Adrenal gland (tissue), 19 donors: Measurements from ENCODE around the gene PER3. TPM values are rescaled to one million over a fixed set of nuclear protein-coding genes. Genes with fewer than 3 reads are reported as not detected.

Experiments
- DNase-seq, 7 donors: peaks; one replicate each; pipeline ENCODE4 v3.0.0-alpha.2; 2019 to 2020
- H3K27ac ChIP-seq, 5 donors: fragments of 200-600 bp; sonication (generic) in 4 of 5; 1 replicate in 3 of 5; 2 replicates in 2 of 5; pipeline versions ENCODE4 v1.5.1 to v1.8.0; 2016 to 2020; ENCODE audit warnings: mild to moderate bottlenecking in 1 of 5
- H3K27me3 ChIP-seq: fragments of 200-600 bp; 2 replicates; pipeline ENCODE4 v1.8.0; 2021
- H3K36me3 ChIP-seq, 2 donors: fragments of 200-600 bp; replicated peaks in 1 of 2; 1 replicate in 1 of 2; 2 replicates in 1 of 2; pipeline versions ENCODE4 v1.5.1 to v1.8.0; 2018 to 2022
- H3K4me1 ChIP-seq, 2 donors: fragments of 200-600 bp; replicated peaks in 1 of 2; 1 replicate in 1 of 2; 2 replicates in 1 of 2; pipeline versions ENCODE4 v1.5.1 to v1.8.0; 2018 to 2021
- H3K4me3 ChIP-seq, 4 donors: fragments of 200-600 bp; sonication (generic) in 3 of 4; one replicate each; pipeline ENCODE4 v1.5.1; 2016 to 2018
- H3K9me3 ChIP-seq, 3 donors: fragments of 200-600 bp; sonication (generic) in 1 of 3; replicated peaks in 1 of 3; 1 replicate in 2 of 3; 2 replicates in 1 of 3; pipeline versions ENCODE4 v1.5.1 to v1.8.0; 2016 to 2021
- POLR2A ChIP-seq, 2 donors: fragments of 450-650 bp; IDR thresholded peaks; one replicate each; pipeline ENCODE4 v1.6.1; 2017; ENCODE audit warnings: antibody characterized with exemption in 2 of 2, mild to moderate bottlenecking in 2 of 2, moderate library complexity in 1 of 2
- WGBS, 4 donors: extraction: QIAGEN DNeasy Blood & Tissue Kit in 2 of 4; methylation state at CpG; one replicate each; pipeline versions ENCODE4 v1.1.5 to v1.1.7; 2013 to 2017; 5-methylcytosine and 5-hydroxymethylcytosine counted together
- intact Hi-C, 2 donors: fragments of 100-400 bp; cut with DNase I; formaldehyde crosslinking; loops; one replicate each; pipeline versions ENCODE4 v1.14.1 to v1.15.0; 2022 to 2023
- long read RNA-seq, 10 donors: library from polyadenylated mRNA in 3 of 10; unstranded in 2 of 10; stranded (forward) in 1 of 10; transcript quantifications; one replicate each; pipeline ENCODE4 v2.0.0 and lab custom pipeline, GENCODE V29; 2021 to 2026
- polyA plus RNA-seq, 3 donors: library from polyadenylated mRNA; stranded (reverse); fragments of 200-250 nt in 2 of 3; fragments of 350-450 nt in 1 of 3; fragmentation: Illumina TruSeq in 1 of 3; extraction: RNeasy Lipid Tissue Mini Kit (QIAGEN cat#74804) in 1 of 3; gene quantifications; one replicate each; pipeline ENCODE4 v1.2.3, GENCODE V29; 2013 to 2014
- total RNA-seq, 9 donors: library from RNA; depleted of rRNA in 4 of 9; stranded (reverse); fragments of >200 nt in 4 of 9; fragments of 120-200 nt in 1 of 9; fragmentation: NEBNext Ultra II Directional in 1 of 9; extraction: Animal tissue kit (Norgen Biotek cat#: 25700) in 1 of 9; gene quantifications; one replicate each; pipeline versions ENCODE4 v1.1.0 to v1.2.4, GENCODE V29; 2013 to 2023
- TF ChIP-seq, protein P1 (sequence below), 6 experiments: fragments of 450-650 bp in 4 of 6; fragments of 200-600 bp in 2 of 6; sonication (generic) in 1 of 6; IDR thresholded peaks; 1 replicate in 5 of 6; 2 replicates in 1 of 6; pipeline versions ENCODE4 v1.5.1 to v1.8.0; 2016 to 2021; ENCODE audit warnings: antibody characterized with exemption in 6 of 6, mild to moderate bottlenecking in 2 of 6, moderate library complexity in 1 of 6
- donor health status: healthy with polysubstance abuse.
- donor health status: Bipolar disorder and iron deficiency.
- donor health status: DM: yes; HTN: yes; CAD: no.
- donor health status: DM: no; HTN: no; CAD: no.
- donor health status: DM: no; HTN: no; CAD: no.
- donor health status: DM: yes; HTN: yes; CAD: no.

The PER3 gene
- total RNA-seq (10 to 100 TPM in 8 of 9 donors, 1 to 10 TPM in 1; 8.9 to 29.0 (median 18.8) TPM), polyA plus RNA-seq (10 to 100 TPM in 2 of 3 donors, 1 to 10 TPM in 1; 8.8 to 19.9 (median 14.8) TPM)
- long read RNA-seq, donor 1, partial matches to known transcripts = 71 of 71 reads
- long read RNA-seq, donor 1, other reads (novel, unspliced or antisense) = 0 of 71 reads
- long read RNA-seq, donor 2, partial matches to known transcripts = 0 of 4 reads
- long read RNA-seq, donor 2, other reads (novel, unspliced or antisense) = 0 of 4 reads
- long read RNA-seq, donor 3 = 0 reads
- long read RNA-seq, donor 4 = 0 reads
- long read RNA-seq, donor 5, full-length matches to known transcripts = 2 of 17 reads
- long read RNA-seq, donor 5, partial matches to known transcripts = 5 of 17 reads
- long read RNA-seq, donor 5, other reads (novel, unspliced or antisense) = 10 of 17 reads
- long read RNA-seq, donor 6, partial matches to known transcripts = 2 of 4 reads
- long read RNA-seq, donor 6, other reads (novel, unspliced or antisense) = 1 of 4 reads
- long read RNA-seq, donor 7 = 0 reads
- long read RNA-seq, donor 8, partial matches to known transcripts = 0 of 2 reads
- long read RNA-seq, donor 8, other reads (novel, unspliced or antisense) = 0 of 2 reads
- long read RNA-seq, donor 9 = 0 reads
- long read RNA-seq, donor 10 = 0 reads

DNA sequence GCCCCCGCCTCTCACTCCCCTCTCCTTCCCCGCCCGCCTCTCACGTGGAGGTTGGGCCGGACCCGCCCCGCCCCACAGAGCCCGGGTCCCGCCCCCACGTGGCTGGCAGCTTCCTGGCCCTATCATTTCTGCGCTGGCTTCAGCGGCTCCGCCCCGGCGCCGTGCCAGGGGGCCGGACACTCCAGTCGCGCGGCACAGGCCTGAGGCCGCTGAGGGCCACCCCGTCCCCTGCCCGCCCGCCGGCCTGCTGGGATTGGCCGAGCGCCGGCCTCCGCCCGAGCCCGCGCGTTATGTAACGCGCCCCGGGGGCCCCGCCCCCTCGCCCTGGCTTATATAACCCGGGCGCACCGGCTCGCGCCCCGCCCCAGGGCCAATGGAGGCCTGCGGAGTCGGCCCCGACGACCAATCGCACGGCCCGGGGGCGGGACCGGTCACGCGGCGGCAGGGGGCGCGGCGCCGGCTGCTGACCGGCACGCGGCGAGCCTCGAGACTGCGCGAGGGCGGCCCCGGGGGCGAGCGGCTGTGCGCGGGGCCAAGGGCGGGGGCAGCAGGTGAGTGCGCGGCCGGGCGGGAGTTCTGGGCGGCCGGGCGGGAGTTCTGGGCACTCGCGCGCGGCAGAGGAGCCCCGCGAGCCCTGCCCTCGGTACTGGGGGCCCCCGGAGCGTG, at the start of gene PER3:
Gene PER3, plus strand, starts transcription at position 466 of the 666 bp plus-strand sequence. CDS start 587 bp downstream, outside the sequence.
- intact Hi-C loops = no loop called here
- H3K27me3 ChIP-seq = no peaks in the 10 kb centered on the region
- peaks cover 6 to 23% of the 10 kb centered on the region in 2 donors for H3K4me1 ChIP-seq
- 0 to 3% (median 1%) methylated on average over 14 to 90 of the region's 90 CpGs for WGBS, 4 donors
- H3K4me3 ChIP-seq = peak within 1 kb of the TSS in 2 of 4 donors; percentile 49 to 64
- DNase-seq = peak; percentile 97 to 99 (median 98)
- TF ChIP-seq, protein P1, sequence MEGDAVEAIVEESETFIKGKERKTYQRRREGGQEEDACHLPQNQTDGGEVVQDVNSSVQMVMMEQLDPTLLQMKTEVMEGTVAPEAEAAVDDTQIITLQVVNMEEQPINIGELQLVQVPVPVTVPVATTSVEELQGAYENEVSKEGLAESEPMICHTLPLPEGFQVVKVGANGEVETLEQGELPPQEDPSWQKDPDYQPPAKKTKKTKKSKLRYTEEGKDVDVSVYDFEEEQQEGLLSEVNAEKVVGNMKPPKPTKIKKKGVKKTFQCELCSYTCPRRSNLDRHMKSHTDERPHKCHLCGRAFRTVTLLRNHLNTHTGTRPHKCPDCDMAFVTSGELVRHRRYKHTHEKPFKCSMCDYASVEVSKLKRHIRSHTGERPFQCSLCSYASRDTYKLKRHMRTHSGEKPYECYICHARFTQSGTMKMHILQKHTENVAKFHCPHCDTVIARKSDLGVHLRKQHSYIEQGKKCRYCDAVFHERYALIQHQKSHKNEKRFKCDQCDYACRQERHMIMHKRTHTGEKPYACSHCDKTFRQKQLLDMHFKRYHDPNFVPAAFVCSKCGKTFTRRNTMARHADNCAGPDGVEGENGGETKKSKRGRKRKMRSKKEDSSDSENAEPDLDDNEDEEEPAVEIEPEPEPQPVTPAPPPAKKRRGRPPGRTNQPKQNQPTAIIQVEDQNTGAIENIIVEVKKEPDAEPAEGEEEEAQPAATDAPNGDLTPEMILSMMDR (IDR thresholded peaks at IDR 0.05) = no peak
- peak in 1 of 2 donors; percentile 71 for TF ChIP-seq POLR2A (IDR thresholded peaks at IDR 0.05)
- H3K36me3 ChIP-seq = peaks cover 0 to 31% of the 10 kb centered on the region in 2 donors
- peak within 1 kb of the TSS in 4 of 5 donors; percentile 56 to 92 (median 88) for H3K27ac ChIP-seq
- no peaks in the 10 kb centered on the region for H3K9me3 ChIP-seq

GRCh38 chr1:7738044-7738443, 46.0 kb upstream of the PER3 start:
- Histone ChIP-seq H3K27me3 (no peaks in the 10 kb centered on the region), H3K27ac (no peak overlapping the region), H3K9me3 (no peaks in the 10 kb centered on the region), H3K4me3 (no peak overlapping the region), H3K4me1 (no peaks in the 10 kb centered on the region), H3K36me3 (no peaks in the 10 kb centered on the region)
- intact Hi-C loops = no loop called here
- 88 to 96% (median 93%) methylated on average over 6 of the region's 6 CpGs for WGBS, 4 donors
- no peak for DNase-seq
- TF ChIP-seq POLR2A (IDR thresholded peaks at IDR 0.05) = no peak
- TF ChIP-seq, protein P1 (IDR thresholded peaks at IDR 0.05) = no peak

DNA sequence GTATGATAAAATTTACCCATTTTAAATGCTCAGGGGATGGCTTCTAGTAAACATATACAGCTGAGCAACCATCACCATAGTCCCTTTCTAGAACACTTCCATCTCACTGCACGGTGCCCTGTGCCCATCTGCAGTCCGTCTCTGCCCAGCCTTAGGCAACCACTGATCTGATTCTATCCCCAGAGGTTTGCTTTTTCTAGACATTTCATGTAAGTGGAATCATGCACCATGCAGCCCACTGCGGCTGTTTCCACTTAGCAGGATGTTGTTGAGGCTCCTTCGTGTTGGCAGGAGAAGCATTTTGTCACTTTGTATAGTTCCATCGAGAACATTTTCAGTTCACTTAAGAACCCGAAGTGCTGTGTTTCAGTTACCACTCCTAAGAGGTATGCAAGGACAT, 40.7 kb upstream of the PER3 start:
- no peak for DNase-seq
- H3K27ac ChIP-seq = no peak overlapping the region
- H3K27me3 ChIP-seq = no peaks in the 10 kb centered on the region
- TF ChIP-seq, protein P1 (IDR thresholded peaks at IDR 0.05) = no peak
- TF ChIP-seq POLR2A (IDR thresholded peaks at IDR 0.05) = no peak
- H3K36me3 ChIP-seq = no peaks in the 10 kb centered on the region
- WGBS, 4 donors = 85 to 89% (median 88%) methylated on average over 6 of the region's 6 CpGs
- H3K9me3 ChIP-seq = no peaks in the 10 kb centered on the region
- H3K4me1 ChIP-seq = no peaks in the 10 kb centered on the region
- no peak overlapping the region for H3K4me3 ChIP-seq
- intact Hi-C loops = no loop called here

DNA sequence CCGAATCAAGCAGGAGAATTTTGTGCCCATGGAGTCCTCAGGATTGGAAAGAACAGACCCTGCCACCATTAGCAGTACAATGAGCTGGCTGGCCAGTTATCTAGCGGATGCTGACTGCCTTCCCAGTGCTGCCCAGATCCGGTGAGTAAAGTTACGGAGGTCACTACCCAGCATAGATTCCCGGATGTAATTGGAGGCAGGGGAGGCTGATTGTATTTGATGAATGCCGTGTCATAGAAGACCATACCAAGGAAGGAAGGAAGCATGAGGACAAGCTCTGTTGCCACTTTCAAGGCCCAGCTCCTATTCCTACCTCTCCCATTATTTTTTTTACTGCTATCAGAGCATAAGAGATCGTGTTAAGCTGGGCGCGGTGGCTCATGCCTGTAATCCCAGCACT, 39.2 kb upstream of the PER3 start:
- intact Hi-C loops = no loop called here

More for the DNA sequence above, 39.2 kb upstream of the PER3 start:
- Histone ChIP-seq H3K4me3 (no peak overlapping the region), H3K27me3 (no peaks in the 10 kb centered on the region), H3K9me3 (no peaks in the 10 kb centered on the region), H3K27ac (no peak overlapping the region), H3K36me3 (no peaks in the 10 kb centered on the region), H3K4me1 (no peaks in the 10 kb centered on the region)
- no peak for DNase-seq
- TF ChIP-seq, protein P1 (IDR thresholded peaks at IDR 0.05) = no peak
- no peak for TF ChIP-seq POLR2A (IDR thresholded peaks at IDR 0.05)
- 81 to 89% (median 83%) methylated on average over 9 of the region's 9 CpGs for WGBS, 4 donors
